OCI-LY1 (cell line): ENCODE results near the gene KRTAP10-8.
"Not testable (repeated sequence)": the region's sequence is repeated elsewhere in the genome, so short reads cannot be mapped to it uniquely, and the experiment has no call there.

Experiments
- H2AFZ ChIP-seq: fragments of 200-600 bp; sonication (generic), shearing (Covaris generic); 2 replicates; pipeline ENCODE4 v1.6.0; 2014; ENCODE audit warnings: antibody characterized with exemption, mild to moderate bottlenecking, low read length
- H3F3A ChIP-seq: fragments of 200-600 bp; sonication (generic), shearing (Covaris generic); 2 replicates; pipeline ENCODE4 v1.6.0; 2014; ENCODE audit warnings: mild to moderate bottlenecking, antibody characterized with exemption, low read length, moderate library complexity; ENCODE audit not compliant: insufficient read depth
- H3K27ac ChIP-seq: fragments of 200-600 bp; sonication (generic); 2 replicates; pipeline ENCODE4 v1.5.1; 2014; ENCODE audit warnings: low read length, mixed run types, mild to moderate bottlenecking, low read depth; ENCODE audit not compliant: poor library complexity, severe bottlenecking
- H3K27me3 ChIP-seq: fragments of 200-600 bp; sonication (generic); 2 replicates; pipeline ENCODE4 v1.6.0; 2014; ENCODE audit warnings: antibody characterized with exemption, mild to moderate bottlenecking, low read length, moderate library complexity; ENCODE audit not compliant: insufficient read depth
- H3K36me3 ChIP-seq: fragments of 200-600 bp; sonication (generic); 2 replicates; pipeline ENCODE4 v1.6.1; 2014; ENCODE audit warnings: mild to moderate bottlenecking, antibody characterized with exemption, low read length, moderate library complexity, mixed read lengths; ENCODE audit not compliant: insufficient read depth
- H3K4me1 ChIP-seq: fragments of 200-600 bp; sonication (generic); 2 replicates; pipeline ENCODE4 v1.5.1; 2014; ENCODE audit warnings: mild to moderate bottlenecking, low read length, moderate library complexity; ENCODE audit not compliant: insufficient read depth, severe bottlenecking
- H3K4me2 ChIP-seq: fragments of 200-600 bp; sonication (generic), shearing (Covaris generic); 2 replicates; pipeline ENCODE4 v1.6.1; 2014; ENCODE audit warnings: low read length
- H3K4me3 ChIP-seq: fragments of 200-600 bp; sonication (generic); 2 replicates; pipeline ENCODE4 v1.5.1; 2014; ENCODE audit warnings: low read length, low read depth, mild to moderate bottlenecking, mixed read lengths; ENCODE audit not compliant: poor library complexity, severe bottlenecking
- H3K79me2 ChIP-seq: fragments of 200-600 bp; shearing (Covaris generic); 2 replicates; pipeline ENCODE4 v1.6.1; 2016; ENCODE audit warnings: mixed run types, low read length, mixed read lengths; ENCODE audit not compliant: insufficient read depth
- H3K9ac ChIP-seq: fragments of 200-600 bp; sonication (generic), shearing (Covaris generic); 2 replicates; pipeline ENCODE4 v1.6.1; 2014; ENCODE audit warnings: mild to moderate bottlenecking, low read length, mixed read lengths
- H3K9me2 ChIP-seq: fragments of 200-600 bp; sonication (generic), shearing (Covaris generic); 2 replicates; pipeline ENCODE4 v1.6.1; 2014; ENCODE audit warnings: low read depth, mild to moderate bottlenecking, low read length, mixed read lengths
- H3K9me3 ChIP-seq: fragments of 200-600 bp; shearing (Covaris generic); 2 replicates; pipeline ENCODE4 v1.6.1; 2014; ENCODE audit warnings: low read length, mixed read lengths
- H4K20me1 ChIP-seq: fragments of 200-600 bp; sonication (generic), shearing (Covaris generic); 2 replicates; pipeline ENCODE4 v1.6.0; 2016; ENCODE audit warnings: mild to moderate bottlenecking, low read length; ENCODE audit not compliant: insufficient read depth
- CTCF ChIP-seq: fragments of 200-600 bp; sonication (generic), shearing (Covaris generic); IDR thresholded peaks from 2 replicates; pipeline ENCODE4 v1.5.1; 2017; ENCODE audit warnings: mild to moderate bottlenecking, antibody characterized with exemption, low read length, moderate library complexity, mixed read lengths
- EZH2 ChIP-seq: fragments of 200-600 bp; sonication (generic), shearing (Covaris generic); IDR thresholded peaks from 2 replicates; pipeline ENCODE4 v1.8.0; 2017; ENCODE audit warnings: borderline replicate concordance, mixed run types, mild to moderate bottlenecking, antibody characterized with exemption, low read length, moderate library complexity, mixed read lengths

The KRTAP10-8 gene

GRCh38 chr21:44626262-44626661, 14.4 kb downstream of the KRTAP10-8 start:
- no peaks in the 10 kb centered on the region for H3K4me1 ChIP-seq
- H3K27me3 ChIP-seq, result no peaks in the 10 kb centered on the region
- H3K9ac ChIP-seq, result no peak overlapping the region
- no peak overlapping the region for H3K4me3 ChIP-seq
- no peaks in the 10 kb centered on the region for H4K20me1 ChIP-seq
- H3K9me3 ChIP-seq, result peaks cover 10% of the 10 kb centered on the region
- no peak overlapping the region for H2AFZ ChIP-seq
- H3K9me2 ChIP-seq, result no peaks in the 10 kb centered on the region
- no peak overlapping the region for H3K27ac ChIP-seq
- no peak for TF ChIP-seq EZH2
- TF ChIP-seq CTCF, result no peak
- H3K36me3 ChIP-seq, result no peaks in the 10 kb centered on the region
- no peak overlapping the region for H3K4me2 ChIP-seq
- no peaks in the 10 kb centered on the region for H3F3A ChIP-seq
- no peaks in the 10 kb centered on the region for H3K79me2 ChIP-seq

- Histone ChIP-seq H3K27ac (no peak within 1 kb of the TSS), H2AFZ (no peak within 1 kb of the TSS), H3F3A (no peaks in the 10 kb centered on the region), H3K9me3 (peaks cover 10% of the 10 kb centered on the region), H3K79me2 (no peaks in the 10 kb centered on the region), H3K9me2 (no peaks in the 10 kb centered on the region), H3K4me2 (no peak within 1 kb of the TSS), H3K9ac (no peak within 1 kb of the TSS), H3K4me1 (no peaks in the 10 kb centered on the region), H3K36me3 (no peaks in the 10 kb centered on the region), H4K20me1 (no peaks in the 10 kb centered on the region), H3K4me3 (no peak within 1 kb of the TSS), H3K27me3 (no peaks in the 10 kb centered on the region)
- TF ChIP-seq CTCF, result no peak
- no peak for TF ChIP-seq EZH2
Measured at GRCh38 chr21:44626673-44627143, 14.8 kb downstream of the KRTAP10-8 start, which contains the start of gene KRTAP10-9. Gene KRTAP10-9 (plus strand): TSS chr21:44627093. CDS start chr21:44627172, 79 bp downstream.

GRCh38 chr21:44627181-44627822, 15.4 kb downstream of the KRTAP10-8 start:
- H3K36me3 ChIP-seq, H3K4me3 ChIP-seq, H3K4me2 ChIP-seq, H2AFZ ChIP-seq, H3K9me2 ChIP-seq, H3K4me1 ChIP-seq, H3F3A ChIP-seq, H3K9ac ChIP-seq, H4K20me1 ChIP-seq, H3K27me3 ChIP-seq, H3K79me2 ChIP-seq, H3K27ac ChIP-seq: not testable (repeated sequence)
- peaks cover 13% of the 10 kb centered on the region for H3K9me3 ChIP-seq

- H2AFZ ChIP-seq, H3F3A ChIP-seq, H3K9ac ChIP-seq, H3K4me1 ChIP-seq, H3K4me3 ChIP-seq, H3K36me3 ChIP-seq, H3K27me3 ChIP-seq, H3K27ac ChIP-seq, H3K9me2 ChIP-seq, H3K4me2 ChIP-seq, H3K79me2 ChIP-seq, H4K20me1 ChIP-seq: not testable (repeated sequence)
- peaks cover 13% of the 10 kb centered on the region for H3K9me3 ChIP-seq
Measured at GRCh38 chr21:44627831-44628233, 16.0 kb downstream of the KRTAP10-8 start.
